SW480 (cell line): ENCODE data around the gene SYNPR.

Experiments used
- DNase-seq: peaks from one replicate; pipeline ENCODE4 v3.0.0-alpha.2; 2016; ENCODE audit warnings: low spot score

SYNPR gene

GRCh38 chr3:63384382-63384781 lies 106.3 kb downstream of the SYNPR start:
- no peak for DNase-seq

- DNase-seq = no peak
These were observed 107.5 kb downstream of the SYNPR start for GRCh38 chr3:63385629-63386028.

GRCh38 chr3:63386568-63386967 lies 108.5 kb downstream of the SYNPR start:
- no peak for DNase-seq

- no peak for DNase-seq
These were observed 109.5 kb downstream of the SYNPR start for GRCh38 chr3:63387568-63387967.

GRCh38 chr3:63390710-63391230 lies 112.7 kb downstream of the SYNPR start:
- DNase-seq = no peak

- DNase-seq = no peak
These were observed 117.9 kb downstream of the SYNPR start for GRCh38 chr3:63395960-63396359.

- DNase-seq = peak; percentile 9
These were observed 122.2 kb downstream of the SYNPR start for GRCh38 chr3:63400246-63400860.

- no peak for DNase-seq
These were observed 127.8 kb downstream of the SYNPR start for GRCh38 chr3:63405882-63406281.

GRCh38 chr3:63413523-63413922 lies 135.4 kb downstream of the SYNPR start:
- no peak for DNase-seq

GRCh38 chr3:63414607-63415006 lies 136.5 kb downstream of the SYNPR start:
- DNase-seq = no peak

GRCh38 chr3:63429905-63430304 lies 151.8 kb downstream of the SYNPR start:
- no peak for DNase-seq

- DNase-seq = no peak
These were observed 152.8 kb downstream of the SYNPR start for GRCh38 chr3:63430875-63431274.

- DNase-seq = no peak
These were observed 159.8 kb downstream of the SYNPR start for GRCh38 chr3:63437858-63438257.

- no peak for DNase-seq
These were observed 160.8 kb downstream of the SYNPR start for GRCh38 chr3:63438826-63439371.

- no peak for DNase-seq
These were observed 163.2 kb downstream of the SYNPR start for GRCh38 chr3:63441262-63441661.

GRCh38 chr3:63442918-63443317 lies 164.8 kb downstream of the SYNPR start:
- DNase-seq = no peak

GRCh38 chr3:63450023-63450422 lies 171.9 kb downstream of the SYNPR start:
- DNase-seq = peak; percentile 66

- peak; percentile 8 for DNase-seq
These were observed 172.7 kb downstream of the SYNPR start for GRCh38 chr3:63450634-63451363.

GRCh38 chr3:63456901-63457300 lies 178.8 kb downstream of the SYNPR start:
- no peak for DNase-seq

GRCh38 chr3:63458405-63458804 lies 180.3 kb downstream of the SYNPR start:
- DNase-seq = no peak

- no peak for DNase-seq
These were observed 184.6 kb downstream of the SYNPR start for GRCh38 chr3:63462732-63463131.

GRCh38 chr3:63467392-63467791 lies 189.3 kb downstream of the SYNPR start:
- no peak for DNase-seq

- no peak for DNase-seq
These were observed 192.6 kb downstream of the SYNPR start for GRCh38 chr3:63470745-63471144.
